Kidney (tissue), 14 donors: ENCODE measurements around the gene DAZAP1. TPM values are rescaled to one million over a fixed set of nuclear protein-coding genes. Genes with fewer than 3 reads are reported as not detected.

Experiments
- DNase-seq, 5 donors: peaks; one replicate each; pipeline ENCODE4 v3.0.0-alpha.2; 2013 to 2020
- FAIRE-seq: peaks from 2 replicates; lab custom pipeline; 2012; peaks lifted over from hg19 to GRCh38; lab: Jason Lieb, UNC
- H3K27ac ChIP-seq, 2 donors: one replicate each; pipeline ENCODE4 v1.7.0; 2013; ENCODE audit warnings: low read depth in 2 of 2, low read length in 2 of 2, inconsistent platforms in 1 of 2
- H3K27me3 ChIP-seq: one replicate; pipeline ENCODE4 v1.7.1; 2013; ENCODE audit warnings: low read length, inconsistent platforms; ENCODE audit not compliant: control insufficient read depth, insufficient read depth
- H3K36me3 ChIP-seq, 3 donors: one replicate each; pipeline versions ENCODE4 v1.7.0 to v1.7.1; 2013; ENCODE audit warnings: low read length in 3 of 3, control low read depth in 1 of 3, inconsistent platforms in 1 of 3; ENCODE audit not compliant: insufficient read depth in 3 of 3, control insufficient read depth in 2 of 3
- H3K4me1 ChIP-seq, 3 donors: one replicate each; pipeline versions ENCODE4 v1.7.0 to v1.7.1; 2013; ENCODE audit warnings: low read length in 3 of 3, inconsistent platforms in 1 of 3, low read depth in 1 of 3; ENCODE audit not compliant: control insufficient read depth in 2 of 3, insufficient read depth in 2 of 3
- H3K4me3 ChIP-seq, 3 donors: one replicate each; pipeline versions ENCODE4 v1.7.0 to v1.8.1; 2013; ENCODE audit warnings: low read length in 3 of 3, control low read depth in 1 of 3, inconsistent platforms in 1 of 3
- H3K9ac ChIP-seq, 3 donors: one replicate each; pipeline versions ENCODE4 v1.7.0 to v1.7.1; 2013; ENCODE audit warnings: low read length in 3 of 3, control low read depth in 1 of 3, inconsistent platforms in 1 of 3
- H3K9me3 ChIP-seq, 3 donors: one replicate each; pipeline versions ENCODE4 v1.7.0 to v1.7.1; 2013; ENCODE audit warnings: low read length in 3 of 3, control low read depth in 1 of 3, inconsistent platforms in 1 of 3; ENCODE audit not compliant: control insufficient read depth in 2 of 3, insufficient read depth in 1 of 3
- CTCF ChIP-seq: IDR thresholded peaks from 3 replicates; pipeline ENCODE4 v1.5.1; 2012; ENCODE audit warnings: mild to moderate bottlenecking, moderate library complexity, borderline replicate concordance; ENCODE audit not compliant: insufficient read depth; ENCODE audit errors: extremely low read depth
- intact Hi-C: fragments of 100-400 bp; cut with DNase I; formaldehyde crosslinking; loops from one replicate; pipeline ENCODE4 v1.11.1; 2022
- polyA plus RNA-seq: library from polyadenylated mRNA; stranded (reverse); fragments of 350-450 nt; fragmentation: Illumina TruSeq; extraction: RNeasy Lipid Tissue Mini Kit (QIAGEN cat#74804); gene quantifications from one replicate; pipeline ENCODE4 v1.2.3, GENCODE V29; 2014; ENCODE audit warnings: low read depth, low replicate concordance; ENCODE audit not compliant: insufficient read depth
- total RNA-seq: library from RNA; stranded (reverse); fragmentation: NEBNext Ultra II Directional; extraction: Animal tissue kit (Norgen Biotek cat#: 25700); gene quantifications from one replicate; pipeline ENCODE4 v1.2.1, GENCODE V29; 2021
- donor health status: control.
- donor health status: control.
- donor health status: control.
- donor health status: control.
- donor health status: control.
- donor health status: DM: yes; HTN: yes; CAD: no.
- donor health status: Normal renal cell carcinoma (clear cell type).

The DAZAP1 gene
- total and polyA plus RNA-seq, 2 donors from 2014 or later: 47.7 to 98.5 TPM

- H3K4me3 ChIP-seq: no peak overlapping the region
Observed at GRCh38 chr19:1467215-1467489, 59.8 kb downstream of the DAZAP1 start.

GRCh38 chr19:1467490-1468273, 60.3 kb downstream of the DAZAP1 start:
- Histone ChIP-seq H3K27ac (no peak overlapping the region), H3K36me3 (no peaks in the 10 kb centered on the region), H3K4me3 (no peak overlapping the region), H3K9me3 (no peaks in the 10 kb centered on the region), H3K4me1 (peaks cover 0 to 30% (median 4%) of the 10 kb centered on the region in 3 donors), H3K9ac (no peak overlapping the region), H3K27me3 (peaks cover 20% of the 10 kb centered on the region)
- FAIRE-seq (no peak), DNase-seq (peak in 2 of 5 donors; percentile 56 to 73)
- intact Hi-C loops: no loop called here
- TF ChIP-seq CTCF: no peak

More at GRCh38 chr19:1467215-1467489, 59.8 kb downstream of the DAZAP1 start:
- no peak overlapping the region for H3K27ac ChIP-seq
- intact Hi-C loops: no loop called here
- H3K27me3 ChIP-seq: peaks cover 19% of the 10 kb centered on the region
- FAIRE-seq (no peak), DNase-seq (peak in 1 of 5 donors; percentile 53)
- no peaks in the 10 kb centered on the region for H3K36me3 ChIP-seq
- H3K9me3 ChIP-seq: no peaks in the 10 kb centered on the region
- no peak overlapping the region for H3K9ac ChIP-seq
- TF ChIP-seq CTCF: no peak
- peaks cover 0 to 28% (median 4%) of the 10 kb centered on the region in 3 donors for H3K4me1 ChIP-seq

GRCh38 chr19:1468274-1468820, 61.0 kb downstream of the DAZAP1 start:
- Histone ChIP-seq H3K27ac (no peak overlapping the region), H3K4me1 (peaks cover 0 to 31% (median 4%) of the 10 kb centered on the region in 3 donors), H3K9me3 (no peaks in the 10 kb centered on the region), H3K9ac (no peak overlapping the region), H3K36me3 (no peaks in the 10 kb centered on the region), H3K4me3 (no peak overlapping the region), H3K27me3 (peaks cover 25% of the 10 kb centered on the region)
- FAIRE-seq (no peak), DNase-seq (peak in 2 of 5 donors; percentile 50 to 73)
- TF ChIP-seq CTCF: no peak
- intact Hi-C loops: no loop called here
